H1 (cell line): ENCODE data around the gene HTATSF1. TPM values are rescaled to one million over a fixed set of nuclear protein-coding genes. Genes with fewer than 3 reads are reported as not detected.

Experiments used
- ASH2L ChIP-seq: fragments of 200-600, 300-600 bp; sonication (generic); IDR thresholded peaks from one replicate; pipeline ENCODE4 v1.7.1; 2017; ENCODE audit warnings: low read length
- CBX5 ChIP-seq: fragments of 300-800, 300-1000 bp; sonication (generic); IDR thresholded peaks from 2 replicates; pipeline ENCODE4 v1.7.1; 2016; ENCODE audit warnings: antibody characterized with exemption, low read length, low read depth
- CHD7 ChIP-seq: fragments of 300-600 bp; sonication (generic); IDR thresholded peaks from 2 replicates; pipeline ENCODE4 v1.7.1; 2012; ENCODE audit warnings: low read length, moderate library complexity, mild to moderate bottlenecking, inconsistent platforms; ENCODE audit not compliant: insufficient replicate concordance
- E2F6 ChIP-seq: IDR thresholded peaks from 2 replicates; pipeline ENCODE4 v1.6.1; 2012; ENCODE audit warnings: inconsistent platforms
- EGR1 ChIP-seq: IDR thresholded peaks from 2 replicates; pipeline ENCODE4 v1.6.1; 2011; ENCODE audit warnings: low read depth, low read length, borderline replicate concordance
- GTF2F1 ChIP-seq: IDR thresholded peaks from 2 replicates; pipeline ENCODE4 v1.6.1; 2012; ENCODE audit warnings: low read depth, low read length, improper control_type of control experiment, borderline replicate concordance
- KDM4A ChIP-seq: IDR thresholded peaks from one replicate; pipeline ENCODE4 v1.7.1; 2012; ENCODE audit warnings: low read depth, mild to moderate bottlenecking, moderate library complexity, low read length, inconsistent platforms; ENCODE audit not compliant: severe bottlenecking
- POLR2A ChIP-seq, 2 experiments: IDR thresholded peaks; 1 replicate in 1 of 2; 2 replicates in 1 of 2; pipeline ENCODE4 v1.6.1; 2011; ENCODE audit warnings: low read depth in 2 of 2, low read length in 2 of 2, mild to moderate bottlenecking in 2 of 2; ENCODE audit errors: control extremely low read depth in 1 of 2
- RBBP5 ChIP-seq: IDR thresholded peaks from 2 replicates; pipeline ENCODE4 v1.7.1; 2012; ENCODE audit warnings: low read depth, mild to moderate bottlenecking, inconsistent platforms, low read length, moderate library complexity, borderline replicate concordance
- ZNF274 ChIP-seq: IDR thresholded peaks from 2 replicates; pipeline ENCODE4 v1.7.0; 2012; ENCODE audit warnings: low read length, borderline replicate concordance; ENCODE audit errors: extremely low read depth
- polyA plus RNA-seq, 7 experiments: library from polyadenylated mRNA; depleted of rRNA in 3 of 7; stranded (reverse) in 5 of 7; unstranded in 2 of 7; fragments of >200 nt in 5 of 7; fragments of 200-250 nt in 2 of 7; gene quantifications; 1 replicate in 5 of 7; 2 replicates in 1 of 7; 4 replicates in 1 of 7; pipeline versions ENCODE4 v1.2.1 to v1.2.3, GENCODE V29; 2011 to 2013; ENCODE audit warnings: missing spikeins in 2 of 7, mixed read lengths in 2 of 7
- total RNA-seq: library from RNA; stranded (reverse); fragmentation: NEBNext Ultra II Directional; extraction: Animal tissue kit (Norgen Biotek cat#: 25700); gene quantifications from 2 replicates; pipeline ENCODE4 v1.2.1, GENCODE V29; 2021

Gene HTATSF1
- total and polyA plus RNA-seq, 2 of the 8 experiments (the other 6 are each of a cell fraction or from before 2014, with no cell fraction given) = 1.2 to 49.3 TPM

GRCh38 chrX:136480383-136480782 is 17.0 kb upstream of the HTATSF1 start (continued):
- TF ChIP-seq CHD7 (no peak), KDM4A (no peak), RBBP5 (no peak), ASH2L (no peak), E2F6 (no peak), EGR1 (no peak), ZNF274 (no peak), POLR2A (IDR thresholded peaks at IDR 0.05; ENCODE audit: control extremely low read depth in 1 of 2, low read depth in 2 of 2, low read length in 2 of 2) (no peak), GTF2F1 (no peak), CBX5 (no peak)
